ENCODE data around the gene CD93.

Gene CD93

GRCh38 chr20:23120261-23120660 lies 34.1 kb upstream of the CD93 start:
- no peak for DNase-seq

- DNase-seq, result no peak
Measured at GRCh38 chr20:23119456-23120216, 33.5 kb upstream of the CD93 start.

GRCh38 chr20:23118766-23119165 lies 32.6 kb upstream of the CD93 start:
- no peak for DNase-seq

- DNase-seq, result no peak
Measured at GRCh38 chr20:23118144-23118543, 32.0 kb upstream of the CD93 start.

GRCh38 chr20:23117738-23118137 lies 31.6 kb upstream of the CD93 start:
- DNase-seq, result no peak

GRCh38 chr20:23116311-23117089 lies 30.4 kb upstream of the CD93 start:
- DNase-seq, result peak in 2 of 14 donors; percentile 23 to 86

GRCh38 chr20:23115822-23116221 lies 29.7 kb upstream of the CD93 start:
- no peak for DNase-seq

GRCh38 chr20:23114448-23115082 lies 28.4 kb upstream of the CD93 start:
- DNase-seq, result no peak

- DNase-seq, result peak in 1 of 14 donors; percentile 15
Measured at GRCh38 chr20:23114018-23114417, 27.9 kb upstream of the CD93 start.

GRCh38 chr20:23112595-23112994 lies 26.5 kb upstream of the CD93 start:
- no peak for DNase-seq

GRCh38 chr20:23111944-23112342 lies 25.8 kb upstream of the CD93 start:
- DNase-seq, result no peak

- DNase-seq, result no peak
Measured at GRCh38 chr20:23111307-23111943, 25.3 kb upstream of the CD93 start.

GRCh38 chr20:23108871-23109270 lies 22.7 kb upstream of the CD93 start:
- no peak for DNase-seq

- DNase-seq, result no peak
Measured at GRCh38 chr20:23107466-23107865, 21.3 kb upstream of the CD93 start.

GRCh38 chr20:23106271-23106851 lies 20.2 kb upstream of the CD93 start:
- no peak for DNase-seq

- DNase-seq, result no peak
Measured at GRCh38 chr20:23105193-23105592, 19.1 kb upstream of the CD93 start.

GRCh38 chr20:23103284-23104018 lies 17.3 kb upstream of the CD93 start:
- no peak for DNase-seq

- no peak for DNase-seq
Measured at GRCh38 chr20:23101696-23102406, 15.7 kb upstream of the CD93 start.

GRCh38 chr20:23100720-23101107 lies 14.6 kb upstream of the CD93 start:
- DNase-seq, result no peak

- DNase-seq, result no peak
Measured at GRCh38 chr20:23099791-23100719, 13.9 kb upstream of the CD93 start.
